Activated CD8-positive, alpha-beta T cell treated with anti-CD3 and anti-CD28 coated beads, Interleukin-2, amount 10 ng/mL, durations not matched to agents 7 days and 5 days (primary cell): ENCODE data around the gene IPO9. TPM values are rescaled to one million over a fixed set of nuclear protein-coding genes. Genes with fewer than 3 reads are reported as not detected.
"Not testable (repeated sequence)": the region's sequence is repeated elsewhere in the genome, so short reads cannot be mapped to it uniquely, and the experiment has no call there.

Experiments
- ATAC-seq: fragments of 150-1000 bp; cut with Tn5 transposase; one replicate; pipeline ENCODE4 v1.10.0; 2021; ENCODE audit warnings: moderate library complexity
- CTCF ChIA-PET: fragments of 350-600 bp; sonication (Branson Sonifier 250); formaldehyde crosslinking; loops from one replicate; lab custom pipeline; 2021; ENCODE audit warnings: antibody characterized with exemption; lab: Charles Lee
- POLR2A ChIA-PET: fragments of 350-600 bp; sonication (Branson Sonifier 250); formaldehyde crosslinking; loops from one replicate; lab custom pipeline; 2021; ENCODE audit warnings: antibody characterized with exemption; lab: Charles Lee
- DNase-seq: peaks from one replicate; pipeline ENCODE4 v3.0.0-alpha.2; 2020
- H3K27ac Mint-ChIP-seq: one replicate; pipeline ENCODE4 v1.8.0; 2021; ENCODE audit warnings: mild to moderate bottlenecking, mixed read lengths
- H3K27me3 Mint-ChIP-seq: one replicate; pipeline ENCODE4 v1.8.0; 2021; ENCODE audit warnings: low read depth, mixed read lengths
- H3K36me3 Mint-ChIP-seq: one replicate; pipeline ENCODE4 v1.8.0; 2021; ENCODE audit warnings: low read depth, mixed read lengths
- H3K4me1 Mint-ChIP-seq: one replicate; pipeline ENCODE4 v1.8.0; 2021; ENCODE audit warnings: low read depth, mixed read lengths
- H3K4me3 Mint-ChIP-seq: one replicate; pipeline ENCODE4 v1.8.0; 2021; ENCODE audit warnings: mild to moderate bottlenecking, mixed read lengths
- H3K9me3 Mint-ChIP-seq: one replicate; pipeline ENCODE4 v1.8.0; 2022; ENCODE audit warnings: mixed read lengths; ENCODE audit not compliant: insufficient read depth
- total RNA-seq, 2 experiments: library from RNA; stranded (reverse); gene quantifications; one replicate each; pipeline ENCODE4 v1.2.3, GENCODE V29; 2021

Gene IPO9
- total RNA-seq, 2 experiments from 2014 or later, result 55.3 to 58.1 TPM

- ATAC-seq (no peak), DNase-seq (no peak)
- ChIA-PET POLR2A (no interaction called here), CTCF (interaction anchor here (1.0 to 2.5 kb wide), 3 partner anchors 13 to 46 kb away, joined by 3 to 8 read pairs (median 5); partner anchors contain the start of gene IPO9)
- Mint-ChIP-seq H3K9me3 (no peaks in the 10 kb centered on the region), H3K27me3 (no peaks in the 10 kb centered on the region), H3K27ac (no peak overlapping the region), H3K4me3 (no peak overlapping the region), H3K4me1 (no peaks in the 10 kb centered on the region), H3K36me3 (peaks cover 51% of the 10 kb centered on the region)
These were observed 21.1 kb downstream of the IPO9 start for GRCh38 chr1:201850053-201850397.

- no peak for ATAC-seq
- Mint-ChIP-seq H3K9me3 (no peaks in the 10 kb centered on the region), H3K36me3 (peaks cover 67% of the 10 kb centered on the region), H3K4me1 (no peaks in the 10 kb centered on the region), H3K27me3 (no peaks in the 10 kb centered on the region), H3K4me3 (no peak overlapping the region), H3K27ac (no peak overlapping the region)
- no peak for DNase-seq
- POLR2A ChIA-PET, result no interaction called here
- CTCF ChIA-PET, result interaction anchor here (1.3 kb wide), 1 partner anchor 27 kb away, joined by 3 read pairs; no protein-coding TSS in a partner anchor
These were observed 23.0 kb downstream of the IPO9 start for GRCh38 chr1:201851949-201852348.

GRCh38 chr1:201856722-201857121, 27.8 kb downstream of the IPO9 start:
- H3K4me1 Mint-ChIP-seq, H3K27me3 Mint-ChIP-seq, H3K27ac Mint-ChIP-seq, H3K4me3 Mint-ChIP-seq, POLR2A ChIA-PET, H3K9me3 Mint-ChIP-seq, DNase-seq, ATAC-seq: not testable (repeated sequence)
- H3K36me3 Mint-ChIP-seq, result peaks cover 73% of the 10 kb centered on the region
- CTCF ChIA-PET, result interaction anchor here (0.8 to 1.1 kb wide), 2 partner anchors 40 to 116 kb away, joined by 3 to 4 read pairs; no protein-coding TSS in a partner anchor

GRCh38 chr1:201859424-201859823, 30.5 kb downstream of the IPO9 start:
- Mint-ChIP-seq H3K4me3 (no peak overlapping the region), H3K27me3 (no peaks in the 10 kb centered on the region), H3K27ac (no peak overlapping the region), H3K4me1 (no peaks in the 10 kb centered on the region), H3K36me3 (peaks cover 58% of the 10 kb centered on the region), H3K9me3 (no peaks in the 10 kb centered on the region)
- ChIA-PET POLR2A (no interaction called here), CTCF (no interaction called here)
- DNase-seq (no peak), ATAC-seq (no peak)

- Mint-ChIP-seq H3K27ac (no peak overlapping the region), H3K9me3 (no peaks in the 10 kb centered on the region), H3K36me3 (peaks cover 43% of the 10 kb centered on the region), H3K27me3 (no peaks in the 10 kb centered on the region), H3K4me1 (no peaks in the 10 kb centered on the region), H3K4me3 (no peak overlapping the region)
- ATAC-seq (no peak), DNase-seq (no peak)
- ChIA-PET POLR2A (no interaction called here), CTCF (no interaction called here)
These were observed 32.5 kb downstream of the IPO9 start for GRCh38 chr1:201861448-201861847.

- CTCF ChIA-PET, result no interaction called here
- no peaks in the 10 kb centered on the region for H3K27me3 Mint-ChIP-seq
- H3K9me3 Mint-ChIP-seq, result no peaks in the 10 kb centered on the region
- ATAC-seq (no peak), DNase-seq (no peak)
- POLR2A ChIA-PET, result no interaction called here
- H3K4me1 Mint-ChIP-seq, result no peaks in the 10 kb centered on the region
- no peak overlapping the region for H3K4me3 Mint-ChIP-seq
- no peak overlapping the region for H3K27ac Mint-ChIP-seq
- peaks cover 62% of the 10 kb centered on the region for H3K36me3 Mint-ChIP-seq
These were observed 41.4 kb downstream of the IPO9 start for GRCh38 chr1:201870397-201870796.

- Mint-ChIP-seq H3K4me1 (no peaks in the 10 kb centered on the region), H3K4me3 (no peak overlapping the region), H3K27me3 (no peaks in the 10 kb centered on the region), H3K9me3 (no peaks in the 10 kb centered on the region), H3K36me3 (peaks cover 66% of the 10 kb centered on the region), H3K27ac (no peak overlapping the region)
- no peak for ATAC-seq
- CTCF ChIA-PET, result interaction anchor here (1.1 to 2.8 kb wide), 3 partner anchors 21 to 362 kb away, joined by 3 to 16 read pairs (median 3); no protein-coding TSS in a partner anchor
- no peak for DNase-seq
- POLR2A ChIA-PET, result no interaction called here
These were observed 45.7 kb downstream of the IPO9 start for GRCh38 chr1:201874672-201875071.

GRCh38 chr1:201876148-201876818, 47.3 kb downstream of the IPO9 start:
- CTCF ChIA-PET, result interaction anchor here (1.7 to 2.8 kb wide), 2 partner anchors 19 to 87 kb away, joined by 5 to 16 read pairs; no protein-coding TSS in a partner anchor
- Mint-ChIP-seq H3K4me1 (no peaks in the 10 kb centered on the region), H3K4me3 (no peak overlapping the region), H3K36me3 (peaks cover 54% of the 10 kb centered on the region), H3K9me3 (no peaks in the 10 kb centered on the region), H3K27me3 (no peaks in the 10 kb centered on the region), H3K27ac (no peak overlapping the region)
- no peak for DNase-seq
- POLR2A ChIA-PET, result no interaction called here
- no peak for ATAC-seq

GRCh38 chr1:201877877-201878401, 49.0 kb downstream of the IPO9 start:
- DNase-seq (peak; percentile 47), ATAC-seq (peak; percentile 69)
- Mint-ChIP-seq H3K27ac (no peak overlapping the region), H3K36me3 (peaks cover 40% of the 10 kb centered on the region), H3K4me3 (no peak overlapping the region), H3K27me3 (no peaks in the 10 kb centered on the region), H3K4me1 (no peaks in the 10 kb centered on the region), H3K9me3 (no peaks in the 10 kb centered on the region)
- ChIA-PET CTCF (interaction anchor here (0.6 to 5.3 kb wide), 17 partner anchors 9 to 347 kb away, joined by 3 to 47 read pairs (median 5); partner anchors contain the start of gene TIMM17A), POLR2A (interaction anchor here (0.6 kb wide), 1 partner anchor 17 kb away, joined by 5 read pairs; no protein-coding TSS in a partner anchor)

GRCh38 chr1:201880928-201881571, 52.1 kb downstream of the IPO9 start:
- Mint-ChIP-seq H3K36me3 (peaks cover 21% of the 10 kb centered on the region), H3K4me3 (no peak overlapping the region), H3K9me3 (no peaks in the 10 kb centered on the region), H3K27ac (no peak overlapping the region), H3K27me3 (peaks cover 4% of the 10 kb centered on the region), H3K4me1 (no peaks in the 10 kb centered on the region)
- ChIA-PET POLR2A (no interaction called here), CTCF (interaction anchor here (0.8 to 5.3 kb wide), 8 partner anchors 13 to 253 kb away, joined by 3 to 47 read pairs (median 3); partner anchors contain the start of gene IPO9)
- ATAC-seq (no peak), DNase-seq (no peak)

- no peak overlapping the region for H3K27ac Mint-ChIP-seq
- peaks cover 5% of the 10 kb centered on the region for H3K27me3 Mint-ChIP-seq
- CTCF ChIA-PET, result interaction anchor here (0.8 to 5.3 kb wide), 6 partner anchors 14 to 253 kb away, joined by 3 to 47 read pairs (median 4); partner anchors contain the start of gene IPO9
- POLR2A ChIA-PET, result no interaction called here
- no peaks in the 10 kb centered on the region for H3K9me3 Mint-ChIP-seq
- H3K4me1 Mint-ChIP-seq, result no peaks in the 10 kb centered on the region
- DNase-seq, result no peak
- ATAC-seq, result no peak
- peaks cover 15% of the 10 kb centered on the region for H3K36me3 Mint-ChIP-seq
- no peak overlapping the region for H3K4me3 Mint-ChIP-seq
These were observed 52.7 kb downstream of the IPO9 start for GRCh38 chr1:201881617-201882016.
